Sciatic nerve (tissue), 2 donors: ENCODE data around the gene ATP5ME. TPM values are rescaled to one million over a fixed set of nuclear protein-coding genes. Genes with fewer than 3 reads are reported as not detected.
"Not testable (repeated sequence)": the region's sequence is repeated elsewhere in the genome, so short reads cannot be mapped to it uniquely, and the experiment has no call there.

Experiments
- ATAC-seq: fragments of 200-7000 bp; cut with Tn5 transposase; one replicate; pipeline ENCODE4 v1.9.1; 2020; ENCODE audit warnings: mild to moderate bottlenecking, moderate library complexity
- DNase-seq: peaks from one replicate; pipeline ENCODE4 v3.0.0-alpha.2; 2020; ENCODE audit warnings: low spot score
- intact Hi-C: fragments of 100-400 bp; cut with DNase I; formaldehyde crosslinking; loops from one replicate; pipeline ENCODE4 v1.14.2; 2022
- total RNA-seq: library from RNA; stranded (reverse); fragmentation: NEBNext Ultra II Directional; extraction: Animal tissue kit (Norgen Biotek cat#: 25700); gene quantifications from one replicate; pipeline ENCODE4 v1.2.1, GENCODE V29; 2021
- donor health status: DM: no; HTN: no; CAD: no.
- donor health status: DM: no; HTN: no; CAD: no.

The ATP5ME gene
- total RNA-seq, 1 donor from 2014 or later = 174 TPM

- DNase-seq (no peak), ATAC-seq (no peak)
- intact Hi-C loops = no loop called here
These were observed 2.1 kb upstream of the ATP5ME start for GRCh38 chr4:675980-676870.

GRCh38 chr4:675036-675882, 1.2 kb upstream of the ATP5ME start:
- intact Hi-C loops = no loop called here
- DNase-seq = no peak
- ATAC-seq = peak; percentile 31

- ATAC-seq (no peak), DNase-seq (no peak)
- intact Hi-C loops = no loop called here
These were observed 556 bp downstream of the ATP5ME start for GRCh38 chr4:673349-674091.

DNA sequence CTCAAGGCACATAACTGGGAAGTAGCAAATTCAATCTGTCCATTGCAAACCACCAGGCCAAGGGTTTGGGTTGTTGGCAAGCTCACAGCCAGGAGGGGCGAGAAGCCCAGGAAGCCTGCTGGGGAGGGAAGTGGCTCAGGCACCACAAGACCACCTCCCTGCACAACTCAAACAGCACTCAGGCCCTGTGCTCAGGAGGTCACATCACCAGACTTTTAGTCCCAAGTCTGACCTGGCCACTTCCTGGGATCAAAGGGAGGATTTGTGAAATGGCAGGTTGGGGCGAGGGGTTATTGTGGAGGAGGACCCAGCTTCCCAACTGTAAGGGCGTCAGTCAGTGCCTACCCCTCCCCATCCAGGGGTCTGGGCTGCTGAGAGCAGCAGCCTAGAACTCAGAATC, 2.3 kb downstream of the ATP5ME start:
- intact Hi-C loops = no loop called here
- DNase-seq (no peak), ATAC-seq (no peak)

GRCh38 chr4:669806-670559, 4.1 kb downstream of the ATP5ME start:
- ATAC-seq, intact Hi-C loops, DNase-seq: not testable (repeated sequence)

DNA sequence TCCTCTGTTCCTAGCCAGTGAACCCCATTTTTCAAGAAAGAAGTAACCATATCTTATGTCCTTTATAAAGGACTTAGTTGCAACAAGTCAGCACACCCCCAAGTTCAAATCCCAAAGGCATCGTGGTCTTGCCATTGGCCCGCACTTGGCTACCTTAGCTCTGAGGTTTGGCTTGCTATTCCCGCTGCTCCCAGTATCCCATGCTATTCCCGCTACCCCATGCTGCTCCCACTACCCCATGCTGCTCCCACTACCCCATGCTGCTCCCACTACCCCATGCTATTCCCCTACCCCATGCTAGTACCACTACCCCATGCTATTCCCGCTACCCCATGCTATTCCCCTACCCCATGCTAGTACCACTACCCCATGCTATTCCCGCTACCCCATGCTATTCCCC, 5.9 kb downstream of the ATP5ME start:
- DNase-seq, intact Hi-C loops, ATAC-seq: not testable (repeated sequence)

GRCh38 chr4:667545-667925, 6.5 kb downstream of the ATP5ME start:
- intact Hi-C loops = no loop called here
- no peak for ATAC-seq
- no peak for DNase-seq

GRCh38 chr4:666822-667544, 7.1 kb downstream of the ATP5ME start:
- no peak for DNase-seq
- intact Hi-C loops = no loop called here
- ATAC-seq = no peak

- DNase-seq = no peak
- intact Hi-C loops = no loop called here
- no peak for ATAC-seq
These were observed 7.7 kb downstream of the ATP5ME start for GRCh38 chr4:666436-666810.

- no peak for DNase-seq
- ATAC-seq = peak; percentile 12
- intact Hi-C loops = no loop called here
These were observed 8.2 kb downstream of the ATP5ME start for GRCh38 chr4:665751-666435.

- no peak for DNase-seq
These were observed 8.7 kb downstream of the ATP5ME start for GRCh38 chr4:665381-665750.

DNA sequence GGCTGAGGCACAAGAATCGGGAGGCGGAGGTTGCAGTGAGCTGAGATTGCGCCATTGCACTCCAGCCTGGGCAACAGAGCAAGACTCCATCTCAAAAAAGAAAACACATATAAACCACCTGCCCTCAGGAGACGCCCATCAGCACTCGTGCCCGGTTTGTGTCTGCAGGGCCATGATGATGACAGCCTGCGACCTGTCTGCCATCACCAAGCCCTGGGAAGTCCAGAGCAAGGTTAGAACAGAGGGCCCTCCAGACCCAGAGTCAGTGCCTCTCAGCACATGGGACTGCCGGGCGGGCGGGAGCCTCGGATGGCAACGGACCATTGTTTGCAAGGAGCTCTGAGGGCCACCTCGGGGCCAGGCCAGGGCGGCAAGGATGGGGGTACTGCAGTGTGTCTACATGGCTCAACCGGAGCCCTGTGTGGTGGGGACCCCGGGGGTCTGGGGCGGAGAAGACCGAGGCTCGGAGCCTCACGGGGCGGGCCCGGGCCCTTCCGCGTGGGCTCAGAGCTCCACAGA, 9.3 kb downstream of the ATP5ME start:
- no peak for DNase-seq
- intact Hi-C loops = no loop called here
- ATAC-seq = no peak

More at GRCh38 chr4:665381-665750, 8.7 kb downstream of the ATP5ME start:
- intact Hi-C loops = no loop called here
- ATAC-seq = no peak

DNA sequence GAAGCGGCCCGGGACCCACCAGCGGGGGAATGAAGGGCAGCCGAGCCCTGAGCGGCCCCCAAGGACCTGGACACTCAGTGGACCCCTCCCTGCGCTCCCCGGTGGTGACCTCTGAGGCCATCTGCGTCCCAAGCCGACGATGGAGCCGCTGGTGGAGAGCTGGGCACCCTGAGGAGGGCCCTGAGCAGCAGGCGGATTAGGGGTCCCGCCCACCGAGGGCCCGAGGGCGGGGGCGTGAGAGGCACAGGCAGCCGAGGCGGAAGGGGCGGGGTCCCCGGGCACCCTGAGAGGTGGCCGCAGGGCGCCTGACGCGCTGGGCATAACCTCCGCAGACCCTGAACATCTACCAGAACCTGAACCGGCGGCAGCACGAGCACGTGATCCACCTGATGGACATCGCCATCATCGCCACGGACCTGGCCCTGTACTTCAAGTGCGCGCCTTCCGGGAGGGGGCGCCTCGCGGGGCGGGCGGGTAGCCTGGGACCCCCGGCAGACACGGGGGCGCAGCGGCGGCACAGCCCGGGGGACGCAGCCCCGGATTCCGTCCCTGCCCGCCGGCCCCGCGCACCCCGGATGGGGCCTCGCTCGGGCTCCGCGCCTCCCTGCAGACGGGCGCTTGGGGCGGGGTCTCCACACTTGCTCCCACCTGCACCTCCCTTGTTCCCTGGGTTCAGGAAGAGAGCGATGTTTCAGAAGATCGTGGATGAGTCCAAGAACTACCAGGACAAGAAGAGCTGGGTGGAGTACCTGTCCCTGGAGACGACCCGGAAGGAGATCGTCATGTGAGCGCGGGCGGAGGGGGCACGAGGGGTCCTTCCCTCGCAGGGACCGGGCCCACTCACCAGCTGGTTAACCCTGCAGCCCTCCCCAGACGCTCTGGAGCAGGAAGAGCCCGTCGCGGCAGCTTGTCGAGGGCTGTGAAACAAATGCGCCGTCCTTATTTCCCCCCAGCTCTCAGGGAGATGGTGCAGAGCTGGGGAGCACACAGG, 10.3 kb downstream of the ATP5ME start:
- ATAC-seq (peak; percentile 48), DNase-seq (peak; percentile 69)
- intact Hi-C loops = no loop called here

- no peak for ATAC-seq
- intact Hi-C loops = no loop called here
- DNase-seq = peak; percentile 50
These were observed 11.0 kb downstream of the ATP5ME start for GRCh38 chr4:663046-663437.

- intact Hi-C loops = no loop called here
These were observed 12.0 kb downstream of the ATP5ME start for GRCh38 chr4:661881-662761.

More at GRCh38 chr4:661881-662761, 12.0 kb downstream of the ATP5ME start:
- DNase-seq (peak; percentile 51), ATAC-seq (no peak)
